22Rv1 (cell line): ENCODE measurements around the gene CALCOCO2.

ENCODE experiments used
- H3K27ac ChIP-seq: fragments of 450-650 bp; 2 replicates; pipeline ENCODE4 v1.5.1; 2017
- CTCF ChIP-seq: fragments of 450-650 bp; IDR thresholded peaks from 2 replicates; pipeline ENCODE4 v1.5.1; 2017; ENCODE audit warnings: mild to moderate bottlenecking
- ZFX ChIP-seq: fragments of 450-650 bp; IDR thresholded peaks from 2 replicates; pipeline ENCODE4 v1.6.1; 2017; ENCODE audit warnings: antibody characterized with exemption, borderline replicate concordance

Gene CALCOCO2

GRCh38 chr17:48850792-48851323 lies 20.0 kb downstream of the CALCOCO2 start:
- TF ChIP-seq CTCF (no peak), ZFX (no peak)
- H3K27ac ChIP-seq: no peak overlapping the region

- H3K27ac ChIP-seq: no peak overlapping the region
- no peak for TF ChIP-seq ZFX
- TF ChIP-seq CTCF: no peak
Observed at GRCh38 chr17:48854774-48855476, 24.1 kb downstream of the CALCOCO2 start.

DNA sequence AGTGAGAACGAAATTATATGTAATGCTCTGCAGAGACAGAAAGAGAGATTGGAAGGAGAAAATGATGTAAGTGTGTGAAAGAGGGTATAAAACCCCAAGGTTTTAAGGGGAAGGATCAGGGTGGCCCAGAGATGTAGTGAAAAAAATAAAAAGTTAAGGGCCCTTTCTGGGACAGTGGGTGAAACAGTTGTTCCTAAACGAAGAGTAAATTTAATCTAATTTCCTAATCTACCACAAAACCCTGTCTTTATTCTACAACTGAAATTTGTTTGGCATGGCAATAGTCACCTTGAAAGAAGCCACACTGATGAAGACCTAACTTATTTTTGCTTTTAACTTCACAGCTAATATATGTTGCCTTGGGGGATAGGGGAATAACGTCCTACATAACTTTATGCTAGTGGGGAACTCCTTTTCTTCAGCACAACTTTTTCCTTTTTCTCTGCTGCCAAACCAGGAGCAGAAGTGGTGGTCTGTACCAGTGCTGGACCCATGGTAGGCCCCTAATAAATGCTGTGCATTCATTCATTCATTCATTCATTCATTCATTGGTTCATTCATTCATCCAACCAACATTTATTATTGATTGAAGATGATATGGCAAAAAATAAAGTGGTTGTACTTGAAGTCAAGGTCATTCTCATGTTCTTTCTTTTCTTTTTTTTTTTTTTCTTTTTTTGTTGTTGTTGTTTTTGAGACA lies 25.4 kb downstream of the CALCOCO2 start:
- TF ChIP-seq ZFX: no peak
- no peak for TF ChIP-seq CTCF

DNA sequence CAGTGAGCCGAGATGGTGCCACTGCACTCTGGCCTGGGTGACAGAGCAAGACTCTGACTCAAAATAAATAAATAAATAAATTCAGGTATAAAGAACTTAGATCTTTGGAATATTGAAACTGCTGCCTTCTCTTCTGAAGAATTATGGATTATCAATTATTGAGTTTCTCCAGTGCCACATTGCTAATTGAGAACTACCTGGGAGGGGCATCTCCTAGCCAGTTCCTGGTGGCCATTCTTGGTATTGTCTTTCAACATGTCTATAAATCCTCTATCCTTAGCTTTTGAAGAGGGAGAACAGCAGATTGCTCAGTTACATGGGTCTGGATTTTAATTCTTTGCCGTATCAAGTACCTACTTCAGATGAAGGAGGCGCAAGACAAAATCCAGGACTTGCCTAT lies 29.2 kb downstream of the CALCOCO2 start:
- no peak overlapping the region for H3K27ac ChIP-seq
- TF ChIP-seq ZFX (no peak), CTCF (no peak)

More for the DNA sequence above, 25.4 kb downstream of the CALCOCO2 start:
- no peak overlapping the region for H3K27ac ChIP-seq

DNA sequence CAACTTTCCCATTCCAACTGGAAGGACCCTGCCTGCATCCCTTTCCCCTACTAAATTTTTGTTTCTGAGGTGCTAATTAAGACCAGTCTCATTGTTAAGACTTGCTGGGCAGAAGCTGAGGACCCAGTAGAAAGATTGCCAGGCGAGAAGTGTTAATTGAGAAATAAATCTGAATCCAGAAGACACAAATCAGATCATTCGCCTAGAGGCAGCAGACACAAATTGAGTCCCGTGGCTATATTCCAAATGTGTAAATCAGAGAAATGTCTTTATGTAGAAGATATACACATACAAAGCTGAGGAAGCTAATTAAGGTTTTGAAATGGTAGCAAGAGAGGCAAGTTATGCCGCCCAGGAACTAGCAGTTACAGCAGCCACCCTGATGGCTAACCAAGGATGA lies 29.6 kb downstream of the CALCOCO2 start:
- H3K27ac ChIP-seq: no peak overlapping the region
- TF ChIP-seq CTCF (no peak), ZFX (no peak)

DNA sequence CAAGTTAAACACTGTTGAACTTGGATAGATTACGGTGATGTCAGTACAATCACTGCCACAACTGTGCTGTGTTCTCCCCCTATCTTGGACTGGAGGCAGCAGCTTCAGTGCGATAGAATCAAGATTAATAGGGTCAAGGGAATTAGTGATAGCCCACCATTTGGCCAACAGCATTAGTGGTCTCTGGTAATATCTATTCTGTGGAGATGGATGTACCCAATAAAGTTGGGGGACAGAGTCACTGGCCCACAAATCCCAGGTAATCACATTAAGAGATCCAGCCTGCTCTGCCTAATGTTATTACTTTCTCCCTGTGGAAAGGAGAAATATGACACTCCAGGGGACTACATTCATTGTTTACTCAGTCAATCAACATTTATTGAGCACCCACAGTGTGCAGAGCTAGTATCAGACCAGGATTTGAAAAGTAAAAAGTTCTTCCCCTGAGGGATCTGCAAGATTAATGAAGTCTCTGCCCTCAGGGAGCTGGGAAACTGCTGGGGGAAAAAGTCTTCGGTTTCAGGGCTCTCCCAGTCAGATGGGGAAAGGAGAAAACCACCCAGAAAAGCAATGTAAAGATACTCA lies 38.2 kb downstream of the CALCOCO2 start:
- H3K27ac ChIP-seq: peak overlapping the region; percentile 87; the same call in 1 of the 2 replicates
- no peak for TF ChIP-seq CTCF
